GM12801 (cell line): ENCODE results near the gene MMRN1.

Experiments
- CTCF ChIP-seq: IDR thresholded peaks from one replicate; pipeline ENCODE4 v1.5.1; 2011; ENCODE audit warnings: control low read depth; ENCODE audit not compliant: insufficient read length; ENCODE audit errors: extremely low read depth

MMRN1 gene

DNA sequence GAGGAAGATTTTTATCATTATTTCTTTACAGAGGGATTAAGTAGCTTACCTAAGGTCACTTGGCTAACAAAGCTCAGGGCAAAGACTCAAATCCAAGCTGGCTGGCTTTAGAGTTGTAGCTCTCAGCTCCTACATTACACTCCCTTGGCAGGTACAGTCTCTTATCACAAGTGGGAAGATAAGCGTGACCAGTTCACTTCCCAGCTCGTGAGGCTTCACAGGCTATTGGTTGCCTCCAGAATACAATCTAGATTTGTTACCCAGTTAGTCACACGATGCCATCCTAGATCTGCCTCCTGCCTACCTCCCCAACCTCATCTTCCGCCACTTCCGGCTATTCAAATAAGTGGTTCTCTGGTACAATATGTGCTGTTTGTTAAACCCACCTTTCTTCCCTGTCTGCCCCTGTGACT, 3.7 kb downstream of the MMRN1 start:
- no peak for TF ChIP-seq CTCF

GRCh38 chr4:89899152-89899551, 4.5 kb downstream of the MMRN1 start:
- no peak for TF ChIP-seq CTCF

- TF ChIP-seq CTCF = no peak
Measured at GRCh38 chr4:89899854-89900253, 5.2 kb downstream of the MMRN1 start.

DNA sequence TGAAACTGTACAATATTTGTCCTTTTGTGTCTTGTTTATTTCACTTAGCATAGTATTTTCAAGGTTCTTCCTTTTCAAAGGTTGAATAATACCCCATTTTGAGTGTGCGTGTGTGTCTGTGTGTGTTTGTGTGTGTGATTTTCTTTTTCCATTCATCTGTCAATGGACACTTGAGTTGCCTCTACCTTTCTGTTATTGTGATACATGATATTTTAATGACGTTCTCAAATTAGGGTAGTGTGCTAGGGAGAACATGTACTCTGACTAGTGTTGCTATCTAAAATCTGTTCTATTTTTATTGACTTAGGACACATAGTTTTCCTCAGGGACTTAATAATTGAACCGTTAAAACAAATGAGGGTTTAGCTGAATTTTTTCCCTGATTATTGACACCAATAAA, 9.9 kb downstream of the MMRN1 start:
- no peak for TF ChIP-seq CTCF

DNA sequence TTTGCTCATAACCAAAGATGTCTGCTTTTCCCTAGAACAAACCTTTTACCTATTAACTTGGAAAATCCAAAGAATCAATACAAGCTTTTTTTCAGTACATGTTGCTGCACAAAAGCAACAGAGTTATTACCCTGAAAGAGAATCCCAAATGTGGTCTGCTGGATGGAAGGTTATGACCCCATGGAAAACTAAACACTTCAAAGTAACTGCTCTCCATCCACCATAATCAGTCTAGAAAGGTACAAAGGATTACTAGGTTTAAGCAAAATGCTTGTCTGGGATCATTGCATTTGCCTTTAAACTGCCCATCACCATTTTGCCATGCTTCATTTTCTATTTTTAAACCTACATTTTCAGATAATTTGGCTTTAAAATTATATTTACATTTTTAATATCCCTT, 11.7 kb downstream of the MMRN1 start:
- no peak for TF ChIP-seq CTCF

DNA sequence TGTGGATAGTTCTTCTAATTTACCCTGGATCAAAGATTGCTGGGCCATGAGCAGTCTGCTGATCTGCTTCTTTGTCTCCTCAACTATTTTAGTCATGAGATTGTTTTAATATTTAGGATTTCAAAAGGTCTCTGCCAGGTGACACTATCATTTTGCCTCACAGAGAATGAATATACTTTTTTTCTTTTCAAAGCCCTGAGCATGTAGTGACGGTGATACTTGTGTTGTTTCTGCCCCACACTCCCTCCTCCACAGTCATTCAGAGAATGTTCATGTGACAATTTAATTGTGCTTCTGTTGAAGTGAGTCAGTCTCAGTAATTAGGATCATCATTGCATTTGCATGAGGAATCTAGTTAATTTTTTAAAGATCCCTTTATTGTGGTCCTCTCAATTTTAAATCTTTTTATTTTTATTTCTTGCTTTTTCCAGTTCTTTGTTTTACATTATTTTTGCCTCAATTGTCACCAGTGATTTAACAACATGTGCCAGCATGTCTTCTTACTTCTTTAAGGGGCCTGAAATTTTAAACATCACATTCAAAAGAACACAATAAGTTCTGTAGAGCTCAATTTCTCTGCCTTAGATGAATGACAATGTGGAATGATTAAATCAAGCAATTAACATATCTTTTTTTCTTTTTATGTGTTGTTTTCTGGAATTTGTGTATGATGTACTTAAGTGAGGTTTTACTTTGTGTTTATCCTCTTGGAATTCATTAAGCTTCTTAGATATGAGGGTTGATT, 12.3 kb downstream of the MMRN1 start:
- no peak for TF ChIP-seq CTCF

GRCh38 chr4:89909889-89910288, 15.2 kb downstream of the MMRN1 start:
- no peak for TF ChIP-seq CTCF

- TF ChIP-seq CTCF = no peak
Measured at GRCh38 chr4:89913623-89914022, 19.0 kb downstream of the MMRN1 start.
